Stimulated activated CD4-positive, alpha-beta T cell treated with anti-CD3 and anti-CD28 coated beads, Interleukin-15, amount 100 ng/mL, for 24 hours (primary cell): Measurements from ENCODE around the gene TBC1D14.

Experiments
- DNase-seq: peaks from one replicate; pipeline ENCODE4 v3.0.0-alpha.2; 2020

TBC1D14 gene

DNA sequence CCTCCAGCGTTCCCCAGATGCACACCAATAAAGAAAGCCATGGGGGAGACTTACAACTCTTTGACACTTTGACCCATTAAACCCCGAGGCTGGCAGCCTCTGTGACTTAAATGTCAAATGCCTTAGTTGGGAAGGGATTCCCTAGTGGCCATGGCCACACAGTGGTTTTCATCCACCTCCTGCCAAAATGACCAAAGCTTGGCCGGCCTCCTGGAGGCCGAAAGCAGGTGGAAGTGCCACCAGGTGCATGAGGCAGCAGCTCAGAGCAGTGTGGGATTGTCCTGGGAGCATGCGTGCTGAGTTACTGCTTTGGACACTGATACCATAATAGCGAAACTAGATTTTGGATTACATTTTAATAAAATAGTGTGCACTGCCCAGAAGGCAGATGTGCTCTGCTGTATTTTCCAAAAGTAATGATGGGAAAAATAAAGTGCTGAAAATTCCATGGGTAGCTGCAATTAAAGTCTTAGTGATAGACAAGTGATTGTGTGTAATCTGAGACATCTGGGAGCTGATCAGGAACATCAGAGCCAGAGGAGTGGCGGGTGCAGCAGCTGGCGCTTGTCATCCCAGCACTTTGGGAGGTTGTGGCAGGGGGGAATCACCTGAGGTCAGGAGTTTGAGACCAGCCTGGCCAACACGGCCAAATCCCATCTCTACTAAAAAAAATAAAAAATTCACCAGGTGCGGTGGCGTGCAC is 93.7 kb downstream of the TBC1D14 start:
- DNase-seq, result no peak

DNA sequence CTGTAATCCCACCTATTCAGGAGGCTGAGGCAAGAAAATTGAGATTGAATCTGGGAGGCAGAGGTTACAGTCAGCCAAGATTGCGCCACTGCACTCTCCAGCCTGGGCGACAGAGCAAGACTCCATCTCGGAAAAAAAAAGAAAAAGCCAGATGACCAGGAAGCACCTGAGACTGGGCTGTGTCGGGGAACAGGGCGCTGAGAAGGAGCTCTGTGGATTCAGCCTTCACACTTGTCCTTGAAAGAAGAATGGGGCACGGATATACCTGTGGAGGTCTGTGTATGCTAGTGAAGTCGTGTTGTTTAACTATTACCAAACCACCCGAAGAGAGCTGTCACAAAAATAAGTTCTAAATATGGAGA is 94.2 kb downstream of the TBC1D14 start:
- DNase-seq, result no peak

DNA sequence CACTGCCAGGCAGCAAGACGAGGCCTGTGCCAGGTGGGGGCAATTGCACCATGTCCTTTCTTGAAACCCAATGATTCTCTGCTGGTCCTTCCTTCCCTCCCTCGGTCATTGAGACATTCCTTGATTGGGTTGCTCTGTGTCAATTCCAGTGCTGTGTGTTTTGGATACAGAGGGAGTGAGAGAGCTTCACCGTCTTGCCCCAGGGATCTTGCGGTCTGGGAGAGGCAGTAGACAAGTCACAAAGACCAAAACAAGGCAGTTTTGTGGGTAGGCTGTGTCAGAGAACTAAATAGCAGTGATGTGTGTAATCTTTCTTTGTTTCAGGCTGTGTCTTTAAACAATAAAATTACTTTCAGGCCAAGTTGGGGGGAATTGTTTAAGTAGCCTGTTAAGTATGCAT is 94.7 kb downstream of the TBC1D14 start:
- no peak for DNase-seq

DNA sequence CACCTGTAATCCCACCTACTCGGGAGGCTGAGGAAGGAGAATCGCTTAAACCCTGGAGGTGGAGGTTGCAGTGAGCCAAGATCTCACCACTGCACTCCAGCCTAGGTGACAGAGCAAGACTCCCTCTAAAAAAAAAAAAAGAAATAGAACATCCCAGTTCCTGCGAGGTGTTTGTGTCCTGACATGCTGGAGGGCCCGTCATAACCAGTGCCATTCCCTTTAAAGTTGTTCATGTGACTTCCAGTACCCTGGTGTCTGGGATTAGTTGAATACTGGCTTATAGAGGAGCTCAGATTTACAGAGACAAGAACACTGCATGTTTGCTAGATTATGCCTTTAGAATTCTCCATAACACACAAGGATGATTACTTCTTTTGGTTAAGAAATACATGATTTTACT is 95.9 kb downstream of the TBC1D14 start:
- DNase-seq, result no peak

DNA sequence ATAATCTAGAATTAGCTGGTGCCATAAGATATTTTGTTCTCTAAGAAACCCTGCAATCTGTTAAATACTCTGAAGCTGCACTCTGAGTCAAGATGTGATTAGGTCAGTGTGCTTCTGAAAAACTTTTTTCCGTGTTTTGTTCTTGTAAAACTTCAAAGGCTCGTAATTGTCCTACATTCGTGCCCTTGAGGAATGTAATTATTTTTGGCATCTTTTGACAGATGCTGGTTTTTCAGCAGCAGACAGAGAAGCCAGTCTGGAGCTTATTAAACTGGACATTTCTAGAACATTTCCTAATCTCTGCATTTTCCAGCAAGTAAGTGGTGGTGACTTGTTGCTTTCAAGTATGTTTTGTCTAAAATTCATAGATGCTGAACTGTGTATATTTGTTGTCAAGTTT is 96.8 kb downstream of the TBC1D14 start:
- no peak for DNase-seq

DNA sequence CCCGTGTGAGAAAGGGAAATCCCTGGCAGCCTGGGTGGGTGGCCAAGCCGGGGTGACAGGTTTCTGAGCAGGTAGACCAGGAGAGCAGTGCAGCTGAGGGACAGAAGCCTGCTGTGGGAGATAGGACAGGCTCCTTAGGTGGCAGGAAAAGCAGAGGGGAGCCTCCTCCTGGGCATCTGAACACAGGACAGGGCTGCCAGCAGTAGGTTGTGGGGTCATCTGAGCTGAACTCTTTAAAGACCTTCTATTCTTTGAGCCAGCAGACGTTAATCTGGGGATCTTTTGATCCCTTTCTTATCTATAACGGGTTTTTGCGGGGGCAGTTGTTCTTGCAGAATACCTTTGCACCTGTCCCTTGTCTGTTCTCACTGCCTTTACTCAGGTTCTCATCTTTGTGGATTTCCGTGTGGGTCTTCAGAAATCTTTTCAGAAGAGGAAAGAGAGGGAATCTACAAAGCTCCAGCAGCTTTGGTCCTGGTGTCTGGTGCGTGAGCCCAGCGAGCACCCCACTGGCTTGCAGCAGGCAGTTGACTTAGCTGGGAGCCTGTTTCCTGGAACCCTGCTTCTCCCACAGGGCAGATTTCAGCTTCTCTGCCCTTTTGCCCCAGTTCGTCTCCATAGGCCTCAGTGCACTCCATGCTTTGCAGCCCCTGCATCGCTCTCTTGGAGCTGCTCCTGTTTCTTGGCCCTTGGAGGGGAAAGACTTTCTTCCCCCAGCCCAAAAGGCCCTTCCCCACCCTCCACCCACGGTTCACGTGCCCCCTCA is 97.7 kb downstream of the TBC1D14 start:
- DNase-seq, result no peak

DNA sequence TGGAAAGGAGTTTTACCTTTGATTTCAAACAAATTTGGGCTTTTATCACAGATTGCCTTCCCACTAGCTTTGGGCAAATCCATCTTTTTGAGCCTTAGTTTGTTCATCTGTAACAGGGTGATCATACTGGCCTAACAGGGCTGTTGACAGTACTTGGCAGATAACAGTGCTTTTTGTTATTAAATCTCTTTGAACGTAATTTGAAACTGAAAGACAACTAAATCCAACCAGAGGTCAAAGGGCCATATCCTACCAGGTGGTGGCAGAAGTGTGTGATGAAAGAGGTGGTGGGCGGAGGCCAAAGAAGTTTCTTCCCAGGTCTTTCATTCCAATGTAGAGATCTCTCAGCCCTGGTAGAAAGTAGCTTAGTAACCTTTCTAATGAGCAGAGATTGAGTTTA is 98.3 kb downstream of the TBC1D14 start:
- DNase-seq, result no peak

DNA sequence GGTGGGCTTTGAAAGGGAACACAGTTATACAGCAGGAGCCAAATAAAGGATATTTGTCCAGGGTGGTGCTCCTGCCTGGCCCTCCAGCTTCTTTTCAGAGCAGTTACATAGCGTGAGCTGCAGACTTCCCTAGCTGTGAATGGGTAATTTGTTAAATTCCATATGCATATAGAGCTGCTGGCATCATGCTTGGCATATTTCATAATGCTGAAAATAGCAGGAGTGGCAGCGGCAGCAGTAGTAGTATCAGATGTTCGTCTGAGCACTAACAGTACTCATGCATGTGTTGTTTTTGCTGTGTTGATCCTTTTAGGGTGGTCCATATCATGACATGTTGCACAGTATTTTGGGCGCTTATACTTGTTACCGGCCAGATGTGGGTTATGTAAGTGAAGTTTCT is 99.9 kb downstream of the TBC1D14 start:
- DNase-seq, result no peak

DNA sequence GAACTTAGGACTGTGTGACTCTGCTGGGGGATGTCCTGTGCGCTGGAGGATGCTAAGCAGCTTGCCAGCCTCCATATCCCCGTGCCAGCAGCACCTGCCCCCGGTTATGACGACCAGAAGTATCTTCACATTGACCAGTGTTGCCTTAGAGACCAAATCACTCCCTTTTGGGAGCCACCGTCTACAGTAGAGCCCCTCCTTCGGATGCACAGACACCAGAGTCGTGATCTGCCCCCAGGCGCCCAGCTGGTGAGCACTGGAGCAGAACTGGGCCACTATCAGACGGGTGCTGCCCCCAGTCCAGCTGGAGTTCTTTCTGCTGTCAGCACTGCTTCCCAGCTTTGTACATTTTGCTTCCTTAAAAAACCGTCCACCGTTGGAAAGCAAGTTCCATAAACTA is 103.5 kb downstream of the TBC1D14 start:
- DNase-seq, result no peak

DNA sequence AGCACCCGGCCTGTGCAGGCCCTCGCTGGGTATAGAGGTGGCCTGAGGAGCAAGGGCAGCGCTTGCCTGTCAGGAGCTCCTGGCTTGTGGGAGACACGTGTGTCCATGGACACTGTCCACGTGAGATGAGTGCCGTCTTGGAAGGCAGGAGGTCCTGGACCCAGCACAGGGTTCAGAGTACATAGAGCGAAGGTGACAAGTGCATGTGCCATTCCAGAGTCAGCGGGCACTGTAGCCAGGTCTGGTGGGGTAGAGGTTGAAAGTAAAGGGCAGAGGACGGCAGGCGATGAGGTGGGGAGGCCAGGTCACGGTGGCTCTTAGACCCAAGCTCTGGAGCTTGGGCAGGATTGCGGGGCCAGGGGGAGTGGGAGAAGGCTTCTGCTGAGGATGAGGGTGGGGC is 105.2 kb downstream of the TBC1D14 start:
- no peak for DNase-seq

DNA sequence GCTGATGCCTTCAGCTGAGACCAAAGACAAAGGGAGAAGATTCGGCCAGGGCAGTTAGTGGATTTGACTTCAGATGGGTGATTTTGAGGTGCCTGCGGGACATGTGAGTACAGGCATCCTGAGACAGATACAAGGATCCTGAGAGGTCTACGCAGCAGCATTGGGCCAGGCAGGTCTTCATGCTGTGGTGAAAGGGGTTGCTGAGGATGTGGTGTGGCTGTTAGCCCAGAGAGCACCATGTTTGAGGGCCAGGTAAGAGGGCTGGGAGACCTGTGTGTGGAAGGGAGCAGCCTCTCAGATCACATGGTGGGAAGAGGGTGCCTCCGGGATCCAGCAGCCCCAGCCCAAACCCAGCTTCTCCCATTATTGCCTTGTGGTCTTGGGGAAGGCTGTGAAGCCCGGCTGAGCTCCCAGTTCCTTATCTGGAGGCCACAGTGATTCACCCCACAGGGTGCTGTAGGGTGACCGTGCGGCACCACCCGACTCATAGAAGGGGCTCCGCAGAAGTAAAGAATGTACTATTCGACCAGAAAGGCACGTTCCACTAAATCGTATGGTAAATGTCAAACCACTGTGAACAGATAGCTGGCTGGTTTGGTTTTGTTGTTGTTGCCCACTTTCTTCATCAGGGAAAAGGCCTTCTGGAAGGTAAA is 105.9 kb downstream of the TBC1D14 start:
- DNase-seq, result no peak

DNA sequence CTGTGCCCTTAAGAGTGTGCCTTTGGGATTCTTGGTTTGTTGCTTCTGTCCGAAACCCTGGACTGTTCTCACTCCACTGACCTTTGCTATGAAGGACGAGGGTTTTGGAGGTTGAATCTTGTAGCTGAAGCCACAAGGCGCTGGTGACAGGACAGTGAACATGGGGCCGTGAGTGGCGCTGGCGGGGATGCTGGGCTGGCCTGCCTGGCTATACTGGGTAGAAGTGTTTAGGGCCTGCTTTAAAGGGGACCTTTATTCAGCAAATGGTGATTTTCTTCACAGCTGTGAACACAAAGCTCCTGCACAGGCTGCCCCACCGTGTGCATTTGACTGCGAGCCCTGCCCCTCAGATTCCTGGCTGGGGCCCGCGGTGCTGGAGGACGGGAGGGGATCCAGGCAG is 106.5 kb downstream of the TBC1D14 start:
- no peak for DNase-seq

DNA sequence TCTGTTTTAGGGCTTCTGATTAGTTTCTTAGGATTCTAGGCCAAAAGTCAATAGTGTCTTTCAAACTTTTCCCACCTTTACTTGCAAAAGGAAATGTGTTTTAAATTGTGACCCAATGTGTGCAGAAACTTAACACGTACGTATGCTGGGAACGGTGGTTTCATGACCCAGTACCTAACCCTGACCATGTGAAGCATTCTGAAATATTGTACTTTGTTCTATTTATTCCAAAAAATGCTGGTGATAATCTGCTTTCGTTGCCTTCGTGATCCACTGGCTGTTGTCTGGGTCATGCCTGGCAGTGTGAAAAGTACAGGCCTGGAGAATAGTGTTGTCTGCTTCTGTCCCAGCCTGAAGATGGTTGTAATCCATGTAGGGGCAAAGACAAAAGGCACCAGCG is 106.9 kb downstream of the TBC1D14 start:
- DNase-seq, result no peak

DNA sequence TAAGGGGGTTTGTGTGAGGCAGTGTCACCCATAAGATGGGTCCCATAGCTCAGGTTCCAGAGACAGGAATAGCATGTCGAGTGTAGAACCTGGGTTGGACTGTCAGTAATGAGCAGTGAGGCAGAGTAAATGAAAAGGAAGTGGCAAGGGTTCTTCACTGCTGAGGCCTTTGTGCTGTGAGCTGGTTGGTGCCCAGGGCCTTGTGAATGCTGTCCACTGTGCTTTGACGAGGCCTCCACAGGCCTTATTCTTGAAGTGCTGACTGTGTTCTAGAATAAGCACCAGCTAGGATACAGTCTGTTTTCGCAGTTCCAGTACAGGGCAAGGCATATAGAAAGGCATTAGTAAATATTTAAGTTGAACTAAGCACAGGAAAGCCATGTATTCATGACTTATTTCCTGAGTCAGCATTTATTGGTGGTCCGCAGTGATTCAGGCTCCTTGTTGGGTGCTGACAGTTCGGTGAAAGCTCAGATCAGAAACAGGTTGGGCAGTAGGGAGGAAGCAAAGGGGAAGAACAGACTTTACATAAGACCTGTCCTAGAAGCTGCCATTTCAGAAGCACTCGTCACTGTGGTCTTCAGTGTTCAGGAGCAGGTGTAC is 107.9 kb downstream of the TBC1D14 start:
- no peak for DNase-seq

DNA sequence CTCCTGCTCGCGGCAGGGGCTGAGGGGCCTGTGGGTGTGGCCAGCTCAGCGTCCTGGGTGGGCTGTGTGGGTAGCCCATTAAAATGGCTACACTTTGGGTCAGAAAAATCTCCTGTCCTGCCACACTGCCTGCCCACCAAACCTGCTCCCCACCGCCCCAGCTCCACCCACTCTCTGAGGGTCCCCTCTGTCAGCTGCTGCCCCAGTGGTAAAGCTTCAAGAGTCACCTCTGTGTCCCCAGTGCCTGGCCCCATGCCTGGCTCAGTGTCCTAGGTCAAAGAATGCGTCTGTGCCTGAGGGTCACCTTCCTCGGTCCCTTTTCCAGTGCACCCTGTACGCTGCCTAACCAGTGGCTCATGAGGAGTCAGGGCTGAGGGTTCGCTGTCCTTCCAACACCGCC is 108.7 kb downstream of the TBC1D14 start:
- no peak for DNase-seq

DNA sequence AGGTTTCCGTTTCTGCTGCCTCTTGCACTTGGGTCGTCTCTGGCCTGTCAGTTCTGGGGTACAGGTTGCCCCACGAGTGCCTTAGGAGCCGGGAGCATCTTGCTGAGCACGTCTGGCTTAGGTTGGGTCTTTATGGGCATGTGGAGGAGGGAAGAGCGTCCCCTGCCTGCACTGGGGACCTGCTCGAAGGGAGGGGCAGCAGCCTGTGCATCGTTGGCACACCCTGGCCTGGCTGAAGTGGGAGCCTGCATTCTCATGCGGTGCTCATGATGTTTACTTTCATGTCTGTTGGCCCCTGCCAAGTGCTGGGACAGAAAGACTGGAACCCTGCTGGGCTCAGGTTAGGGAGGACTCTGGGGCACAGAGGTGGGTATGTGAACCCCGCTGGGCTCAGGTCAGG is 109.7 kb downstream of the TBC1D14 start:
- DNase-seq, result no peak

DNA sequence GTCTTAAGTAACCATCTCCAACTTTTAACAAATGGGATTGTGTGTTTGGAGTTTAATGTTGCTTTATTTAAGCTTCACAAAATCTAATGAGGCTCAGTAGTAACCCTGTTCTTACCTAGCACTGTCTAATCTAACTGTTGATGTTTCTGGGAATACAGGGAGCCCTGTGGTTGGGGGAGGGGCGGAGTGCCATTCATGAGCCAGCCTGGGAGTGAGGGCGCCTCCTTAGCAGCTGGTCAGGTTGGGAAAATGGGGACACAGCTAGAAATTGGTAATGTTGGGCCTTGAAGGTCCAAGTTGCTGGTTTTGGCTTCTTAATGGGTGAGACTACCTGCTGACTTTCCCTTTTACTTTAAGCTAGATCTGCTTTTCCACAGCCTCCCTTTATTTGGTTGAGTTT is 110.7 kb downstream of the TBC1D14 start:
- no peak for DNase-seq

DNA sequence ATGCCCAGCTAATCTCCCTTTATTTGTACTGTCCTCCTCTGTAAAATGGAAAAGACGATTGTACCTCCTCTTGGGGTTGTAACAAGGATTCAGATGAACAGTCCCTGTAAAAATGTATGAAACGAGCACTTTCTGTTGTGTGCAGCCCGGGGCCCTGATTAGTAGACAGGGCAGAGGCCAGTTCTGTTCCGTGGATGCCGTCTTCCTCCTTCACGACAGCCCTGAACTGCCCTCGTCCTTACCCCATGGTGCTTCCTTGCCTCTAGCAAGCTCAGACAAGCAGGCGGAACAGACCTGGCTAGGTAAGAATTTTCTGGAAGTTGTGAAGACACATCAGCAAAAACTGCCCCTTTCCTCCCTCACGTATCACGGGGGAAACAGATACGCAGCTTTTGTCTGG is 111.2 kb downstream of the TBC1D14 start:
- DNase-seq, result no peak

DNA sequence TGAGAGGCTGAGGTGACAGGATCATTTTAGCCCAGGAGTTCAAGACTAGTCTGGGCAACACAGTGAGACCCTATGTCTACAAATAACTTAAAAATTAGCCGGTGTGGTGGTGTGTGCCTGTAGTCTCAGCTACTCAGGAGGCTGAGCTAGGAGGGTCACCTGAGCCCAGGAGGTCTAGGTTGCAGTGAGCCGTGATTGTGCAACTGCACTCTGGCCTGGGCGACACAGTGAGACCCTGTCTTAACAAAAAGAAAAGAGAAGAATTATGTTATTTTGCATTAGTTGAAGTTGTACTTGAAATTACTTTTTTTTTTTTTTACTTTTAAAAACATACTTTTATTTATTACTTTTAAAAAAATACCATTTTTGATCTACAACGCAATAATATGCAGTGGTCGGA is 111.7 kb downstream of the TBC1D14 start:
- no peak for DNase-seq

DNA sequence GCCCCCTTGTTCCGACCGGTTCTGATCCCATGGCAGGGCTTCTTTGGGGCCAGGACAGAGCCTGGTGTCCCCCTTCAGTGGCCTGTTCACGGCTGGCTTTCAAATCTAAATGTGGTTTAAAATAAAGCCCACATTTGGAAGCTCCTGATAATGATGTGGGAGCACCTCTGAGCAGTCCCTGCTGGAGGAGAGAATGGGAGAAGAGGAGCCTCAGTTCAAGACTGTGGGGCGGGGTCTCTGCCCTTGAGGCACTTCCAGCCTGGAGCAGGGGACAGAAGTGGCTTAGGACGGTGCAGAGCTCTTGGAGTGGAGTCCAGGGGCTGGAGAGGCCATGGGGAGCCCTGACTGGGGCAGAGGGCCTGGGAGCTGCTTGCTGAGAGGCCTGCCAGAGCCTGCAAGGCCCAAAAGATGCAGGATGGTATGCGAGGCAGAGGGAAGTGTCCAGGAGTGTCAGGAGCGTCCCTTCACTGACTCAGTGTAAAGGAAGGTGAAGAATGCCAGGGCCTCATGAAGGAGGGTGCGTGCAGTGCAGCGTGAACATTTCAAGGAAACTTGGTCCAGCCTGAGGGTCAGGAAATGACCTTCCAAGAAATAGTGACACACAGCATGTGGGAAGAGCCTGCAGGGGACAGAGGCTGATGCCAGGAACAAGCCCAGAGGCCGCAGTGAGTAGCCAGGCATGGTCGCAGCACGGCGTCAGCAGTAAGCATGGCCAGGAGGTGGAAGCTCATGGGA is 112.5 kb downstream of the TBC1D14 start:
- no peak for DNase-seq

DNA sequence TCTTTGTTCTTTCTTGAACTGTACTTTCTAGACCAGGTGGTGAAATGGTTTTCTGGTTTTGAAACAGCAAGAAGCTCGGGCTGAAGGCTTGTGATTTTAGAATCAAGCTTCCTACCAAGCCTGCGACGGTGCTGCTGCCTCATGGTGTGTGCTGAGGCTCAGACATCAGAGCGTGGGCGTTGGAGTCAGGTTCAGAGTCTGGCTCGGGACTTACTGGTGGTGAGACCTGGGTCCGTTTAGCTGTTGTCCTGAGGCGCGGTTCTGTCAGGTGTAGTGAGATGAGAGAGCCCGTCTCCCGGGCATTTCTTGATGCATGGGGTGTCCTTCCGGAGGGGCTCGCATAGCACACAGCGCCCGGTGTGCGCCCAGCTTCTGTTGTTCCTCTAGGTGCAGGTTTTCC is 113.9 kb downstream of the TBC1D14 start:
- DNase-seq, result no peak

DNA sequence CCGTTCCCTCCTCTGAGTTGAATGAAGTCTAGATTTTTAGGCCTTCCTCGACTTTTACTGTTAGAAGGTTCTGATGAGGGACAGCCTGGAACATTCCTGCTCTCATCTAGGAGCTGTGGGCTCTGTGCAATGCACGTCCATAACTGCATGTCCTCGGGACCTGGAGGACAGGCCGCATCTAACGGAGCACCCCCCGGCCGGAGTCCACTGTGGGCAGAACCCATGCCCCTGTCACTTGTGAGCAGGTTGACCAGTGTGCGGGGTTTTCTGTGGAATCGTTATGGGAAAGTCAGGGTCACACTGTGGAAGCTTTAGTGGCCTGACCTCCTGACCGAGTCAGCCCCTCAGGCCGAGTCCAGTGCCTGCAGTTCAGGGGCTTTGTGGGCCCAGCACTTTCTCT is 114.3 kb downstream of the TBC1D14 start:
- DNase-seq, result no peak

DNA sequence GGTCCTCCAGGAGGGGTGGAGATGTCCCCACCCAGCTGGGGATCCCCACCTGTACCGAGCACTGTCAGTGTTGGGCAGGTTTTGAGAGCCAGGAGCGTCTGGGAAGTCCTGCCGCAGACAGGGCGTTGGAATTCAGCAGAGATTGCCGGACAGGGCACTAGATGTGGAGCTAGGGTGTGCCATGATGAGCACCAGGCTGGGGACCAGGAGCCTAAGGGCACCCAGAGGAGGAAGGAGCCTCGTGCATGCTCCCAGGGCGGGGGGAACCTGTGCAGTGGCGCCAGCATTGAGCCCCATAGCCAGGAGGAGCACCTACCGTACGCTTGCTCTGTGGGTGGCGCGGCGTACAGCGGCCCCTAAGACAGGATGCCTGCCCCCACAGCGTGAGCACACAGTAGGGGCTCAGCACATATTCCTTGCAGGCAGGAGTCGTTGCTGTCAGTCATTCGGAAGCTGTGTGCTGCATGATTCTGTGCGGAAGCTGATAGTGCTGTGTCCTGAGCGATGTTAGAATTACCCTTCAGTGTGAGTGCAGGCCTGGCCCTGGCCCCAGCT is 114.8 kb downstream of the TBC1D14 start:
- no peak for DNase-seq
